ENCODE measurements around the gene VCP. TPM values are rescaled to one million over a fixed set of nuclear protein-coding genes. Genes with fewer than 3 reads are reported as not detected.
A peak's percentile ranks its signal among the peaks of the same experiment; 100 is the strongest.

The VCP gene
- total and polyA plus RNA-seq, 9 of the 15 experiments (the other 6 are each of a cell fraction or from before 2014, with no cell fraction given), result 7.1 to 257 (median 199) TPM

DNA sequence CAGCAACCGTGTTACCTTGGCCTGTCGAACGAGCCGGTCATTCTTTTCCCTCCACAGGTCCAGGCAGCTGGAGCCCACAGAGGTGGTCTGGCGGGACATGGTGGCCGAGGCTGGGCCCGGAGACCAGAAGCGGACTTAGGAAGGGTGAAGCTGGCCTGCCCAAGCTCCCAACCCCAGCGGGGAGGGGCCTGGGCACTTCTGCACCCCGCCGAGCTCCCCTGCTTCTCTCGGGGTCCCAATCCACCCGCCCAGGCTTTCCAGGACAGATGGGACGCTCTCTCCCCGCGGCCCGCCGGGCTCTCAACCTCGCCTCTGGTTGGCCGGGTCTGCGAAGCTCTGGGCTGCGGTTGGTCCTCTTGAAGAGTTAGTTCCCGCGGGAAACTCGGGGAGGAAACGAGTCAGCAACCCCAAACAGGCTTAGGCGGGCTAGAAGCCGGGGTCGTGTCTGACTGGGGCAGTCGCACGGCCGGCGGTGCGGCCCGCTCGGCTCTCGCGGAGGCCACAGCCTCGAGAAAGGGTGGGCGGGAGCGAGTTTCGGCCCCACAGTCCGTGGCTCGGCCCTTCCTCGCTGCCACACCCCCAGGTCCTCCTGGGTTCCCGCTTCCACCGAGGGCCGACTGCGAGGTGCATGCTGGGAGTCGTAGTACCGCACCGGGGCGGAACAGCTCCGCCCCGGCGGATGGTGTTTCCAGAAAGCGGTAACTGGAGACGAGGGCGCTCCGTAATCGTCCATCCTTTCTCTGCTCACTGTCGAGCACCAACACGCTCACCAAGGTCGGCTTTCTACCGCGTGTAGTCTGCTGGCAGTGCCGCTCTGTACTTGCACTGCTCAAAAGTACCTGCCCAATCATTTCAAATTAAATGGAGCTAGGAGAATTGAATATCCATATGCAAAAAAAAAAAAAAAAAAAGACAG lies 7.3 kb upstream of the VCP start, which contains the start of gene FANCG (continued):
- TF ChIP-seq ESRRB (CRISPR knock-in tag; IDR thresholded peaks at IDR 0.05; ENCODE audit: borderline replicate concordance), result no peak
- TF ChIP-seq CTBP1 (IDR thresholded peaks at IDR 0.05; ENCODE audit: borderline replicate concordance), result peak; percentile 36; the same call in 1 of the 2 replicates
- peak in 1 of 2 experiments; percentile 78; a peak in 2 of 4 replicates for TF ChIP-seq HDAC1 (IDR thresholded peaks at IDR 0.05)
- no peak for TF ChIP-seq NR2C2 (CRISPR knock-in tag; IDR thresholded peaks at IDR 0.05)
- TF ChIP-seq NR2C2 (tag; IDR thresholded peaks at IDR 0.05), result peak; percentile 72
- peak; percentile 20 for TF ChIP-seq POLR2B (IDR thresholded peaks at IDR 0.05; ENCODE audit: low read depth, partially characterized antibody)
- TF ChIP-seq ETV6 (IDR thresholded peaks at IDR 0.05; ENCODE audit: borderline replicate concordance in 1 of 2, low read depth in 2 of 2, low read length in 1 of 2), result no peak
- no peak for TF ChIP-seq ETV6 (CRISPR knock-in tag; IDR thresholded peaks at IDR 0.05; ENCODE audit: borderline replicate concordance)
- no peak for TF ChIP-seq CTCF (IDR thresholded peaks at IDR 0.05 in 2 of 3, conservative IDR thresholded peaks at IDR 0.05 in 1 of 3; ENCODE audit: insufficient read depth in 2 of 3, low read depth in 1 of 3, low read length in 3 of 3)
- TF ChIP-seq TAF1 (IDR thresholded peaks at IDR 0.05; ENCODE audit: control insufficient read depth, extremely low read depth, insufficient read depth, low read length, severe bottlenecking), result peak; percentile 38
- TF ChIP-seq, protein P1, sequence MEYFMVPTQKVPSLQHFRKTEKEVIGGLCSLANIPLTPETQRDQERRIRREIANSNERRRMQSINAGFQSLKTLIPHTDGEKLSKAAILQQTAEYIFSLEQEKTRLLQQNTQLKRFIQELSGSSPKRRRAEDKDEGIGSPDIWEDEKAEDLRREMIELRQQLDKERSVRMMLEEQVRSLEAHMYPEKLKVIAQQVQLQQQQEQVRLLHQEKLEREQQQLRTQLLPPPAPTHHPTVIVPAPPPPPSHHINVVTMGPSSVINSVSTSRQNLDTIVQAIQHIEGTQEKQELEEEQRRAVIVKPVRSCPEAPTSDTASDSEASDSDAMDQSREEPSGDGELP (CRISPR knock-in tag; IDR thresholded peaks at IDR 0.05; ENCODE audit: borderline replicate concordance), result peak; percentile 71
- peak; percentile 66 for TF ChIP-seq C11orf30 (IDR thresholded peaks at IDR 0.05; ENCODE audit: low read depth)
- TF ChIP-seq ZNF354B (CRISPR knock-in tag; IDR thresholded peaks at IDR 0.05), result no peak
- TF ChIP-seq ZNF436 (CRISPR knock-in tag; IDR thresholded peaks at IDR 0.05), result no peak
- TF ChIP-seq ZNF12 (CRISPR knock-in tag; IDR thresholded peaks at IDR 0.05), result no peak
- TF ChIP-seq KHSRP (IDR thresholded peaks at IDR 0.05), result no peak
- TF ChIP-seq, protein P2, sequence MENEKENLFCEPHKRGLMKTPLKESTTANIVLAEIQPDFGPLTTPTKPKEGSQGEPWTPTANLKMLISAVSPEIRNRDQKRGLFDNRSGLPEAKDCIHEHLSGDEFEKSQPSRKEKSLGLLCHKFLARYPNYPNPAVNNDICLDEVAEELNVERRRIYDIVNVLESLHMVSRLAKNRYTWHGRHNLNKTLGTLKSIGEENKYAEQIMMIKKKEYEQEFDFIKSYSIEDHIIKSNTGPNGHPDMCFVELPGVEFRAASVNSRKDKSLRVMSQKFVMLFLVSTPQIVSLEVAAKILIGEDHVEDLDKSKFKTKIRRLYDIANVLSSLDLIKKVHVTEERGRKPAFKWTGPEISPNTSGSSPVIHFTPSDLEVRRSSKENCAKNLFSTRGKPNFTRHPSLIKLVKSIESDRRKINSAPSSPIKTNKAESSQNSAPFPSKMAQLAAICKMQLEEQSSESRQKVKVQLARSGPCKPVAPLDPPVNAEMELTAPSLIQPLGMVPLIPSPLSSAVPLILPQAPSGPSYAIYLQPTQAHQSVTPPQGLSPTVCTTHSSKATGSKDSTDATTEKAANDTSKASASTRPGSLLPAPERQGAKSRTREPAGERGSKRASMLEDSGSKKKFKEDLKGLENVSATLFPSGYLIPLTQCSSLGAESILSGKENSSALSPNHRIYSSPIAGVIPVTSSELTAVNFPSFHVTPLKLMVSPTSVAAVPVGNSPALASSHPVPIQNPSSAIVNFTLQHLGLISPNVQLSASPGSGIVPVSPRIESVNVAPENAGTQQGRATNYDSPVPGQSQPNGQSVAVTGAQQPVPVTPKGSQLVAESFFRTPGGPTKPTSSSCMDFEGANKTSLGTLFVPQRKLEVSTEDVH (IDR thresholded peaks at IDR 0.05; ENCODE audit: low read depth, partially characterized antibody), result peak; percentile 96
- TF ChIP-seq ZNF584 (CRISPR knock-in tag; IDR thresholded peaks at IDR 0.05; ENCODE audit: low read depth), result no peak
- no peak for TF ChIP-seq ZNF274 (IDR thresholded peaks at IDR 0.05; ENCODE audit: borderline replicate concordance, low read depth, low read length)
- TF ChIP-seq CHD2 (IDR thresholded peaks at IDR 0.05; ENCODE audit: low read depth, low read length), result peak; percentile 62; the same call in 1 of the 2 replicates

Measured in K562 (cell line).